SU-DHL-6 (cell line): ENCODE results near the gene SCFD2.

Experiments
- H2AFZ ChIP-seq: fragments of 200-600 bp; sonication (generic); 2 replicates; pipeline ENCODE4 v1.6.1; 2014; ENCODE audit warnings: low read depth, mild to moderate bottlenecking, moderate library complexity, mixed read lengths, antibody characterized with exemption, low read length; ENCODE audit not compliant: severe bottlenecking
- H3F3A ChIP-seq: fragments of 200-600 bp; shearing (Covaris generic); 2 replicates; pipeline ENCODE4 v1.6.0; 2016; ENCODE audit warnings: antibody characterized with exemption, mild to moderate bottlenecking; ENCODE audit not compliant: insufficient read depth
- H3K27ac ChIP-seq: fragments of 200-600 bp; sonication (generic); 2 replicates; pipeline ENCODE4 v1.5.1; 2016; ENCODE audit warnings: low read depth, mild to moderate bottlenecking, low read length, moderate library complexity, mixed read lengths
- H3K27me3 ChIP-seq: fragments of 200-600 bp; sonication (generic), shearing (Covaris generic); 2 replicates; pipeline ENCODE4 v1.6.0; 2014; ENCODE audit warnings: mild to moderate bottlenecking, low read length
- H3K36me3 ChIP-seq: fragments of 200-600 bp; sonication (generic); 2 replicates; pipeline ENCODE4 v1.6.1; 2014; ENCODE audit warnings: mild to moderate bottlenecking, low read length, mixed read lengths
- H3K4me2 ChIP-seq: fragments of 300-600, 200-600 bp; shearing (Covaris generic), sonication (generic); 2 replicates; pipeline ENCODE4 v1.6.0; 2014; ENCODE audit warnings: low read length, low read depth, mild to moderate bottlenecking; ENCODE audit not compliant: poor library complexity, severe bottlenecking
- H3K4me3 ChIP-seq: fragments of 200-600 bp; sonication (generic); 2 replicates; pipeline ENCODE4 v1.5.1; 2014; ENCODE audit warnings: antibody characterized with exemption, low read length, mild to moderate bottlenecking, mixed read lengths; ENCODE audit not compliant: insufficient read depth, poor library complexity, severe bottlenecking
- H3K79me2 ChIP-seq: fragments of 200-600 bp; sonication (generic); 2 replicates; pipeline ENCODE4 v1.6.1; 2014; ENCODE audit warnings: mild to moderate bottlenecking, low read length, moderate library complexity; ENCODE audit not compliant: insufficient read depth
- H3K9ac ChIP-seq: fragments of 200-600 bp; sonication (generic); 2 replicates; pipeline ENCODE4 v1.7.0; 2014; ENCODE audit warnings: mild to moderate bottlenecking, low read length
- H3K9me2 ChIP-seq: fragments of 200-600 bp; sonication (generic); replicated peaks from 2 replicates; pipeline ENCODE4 v1.6.1; 2014; ENCODE audit warnings: low read length; ENCODE audit not compliant: insufficient read depth
- H3K9me3 ChIP-seq: fragments of 200-600 bp; sonication (generic); 2 replicates; pipeline ENCODE4 v1.6.1; 2014; ENCODE audit warnings: low read length, mixed read lengths; ENCODE audit not compliant: insufficient read depth
- H4K20me1 ChIP-seq: fragments of 200-600 bp; sonication (generic); 2 replicates; pipeline ENCODE4 v1.6.1; 2014; ENCODE audit warnings: low read depth, mild to moderate bottlenecking, antibody characterized with exemption, low read length, moderate library complexity, mixed read lengths
- EZH2phosphoT487 ChIP-seq: fragments of 200-600 bp; sonication (generic), shearing (Covaris generic); conservative IDR thresholded peaks from 2 replicates; pipeline ENCODE4 v1.6.1; 2018; ENCODE audit warnings: mild to moderate bottlenecking, antibody characterized with exemption, low read length, moderate library complexity, mixed read lengths
- TF ChIP-seq, protein P1 (sequence below): fragments of 200-600 bp; sonication (generic); IDR thresholded peaks from one replicate; pipeline ENCODE4 v1.5.1; 2017; ENCODE audit warnings: antibody characterized with exemption, mild to moderate bottlenecking, low read length, moderate library complexity; ENCODE audit not compliant: insufficient read depth, poor library complexity, severe bottlenecking

SCFD2 gene

DNA sequence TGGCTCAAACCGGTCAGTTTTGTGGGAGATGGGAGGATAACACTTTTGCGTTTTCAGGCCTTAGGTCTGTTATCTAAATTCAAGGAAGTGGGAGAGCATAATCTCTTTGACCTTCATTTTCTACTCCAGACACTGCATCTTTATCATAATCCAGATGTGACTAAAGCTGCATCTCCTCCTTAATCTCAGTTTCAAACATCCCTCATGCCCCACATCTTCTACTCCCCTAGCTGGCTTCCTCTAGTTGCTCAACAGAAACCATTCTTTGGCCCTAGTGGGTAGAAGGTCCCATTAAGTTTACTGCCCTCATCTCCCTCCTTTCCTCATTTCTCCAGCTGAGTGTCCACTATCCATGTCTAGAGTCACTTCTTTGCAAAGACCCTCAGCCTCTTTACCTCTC, 522.5 kb downstream of the SCFD2 start:
- Histone ChIP-seq H3K27me3 (no peaks in the 10 kb centered on the region), H4K20me1 (no peaks in the 10 kb centered on the region), H3K4me2 (no peak overlapping the region), H3K79me2 (no peaks in the 10 kb centered on the region), H2AFZ (no peak overlapping the region), H3K36me3 (no peaks in the 10 kb centered on the region), H3K9ac (no peak overlapping the region), H3K9me2 (no peaks in the 10 kb centered on the region), H3F3A (no peaks in the 10 kb centered on the region), H3K27ac (no peak overlapping the region), H3K4me3 (no peak overlapping the region), H3K9me3 (no peaks in the 10 kb centered on the region)
- TF ChIP-seq, protein P1, sequence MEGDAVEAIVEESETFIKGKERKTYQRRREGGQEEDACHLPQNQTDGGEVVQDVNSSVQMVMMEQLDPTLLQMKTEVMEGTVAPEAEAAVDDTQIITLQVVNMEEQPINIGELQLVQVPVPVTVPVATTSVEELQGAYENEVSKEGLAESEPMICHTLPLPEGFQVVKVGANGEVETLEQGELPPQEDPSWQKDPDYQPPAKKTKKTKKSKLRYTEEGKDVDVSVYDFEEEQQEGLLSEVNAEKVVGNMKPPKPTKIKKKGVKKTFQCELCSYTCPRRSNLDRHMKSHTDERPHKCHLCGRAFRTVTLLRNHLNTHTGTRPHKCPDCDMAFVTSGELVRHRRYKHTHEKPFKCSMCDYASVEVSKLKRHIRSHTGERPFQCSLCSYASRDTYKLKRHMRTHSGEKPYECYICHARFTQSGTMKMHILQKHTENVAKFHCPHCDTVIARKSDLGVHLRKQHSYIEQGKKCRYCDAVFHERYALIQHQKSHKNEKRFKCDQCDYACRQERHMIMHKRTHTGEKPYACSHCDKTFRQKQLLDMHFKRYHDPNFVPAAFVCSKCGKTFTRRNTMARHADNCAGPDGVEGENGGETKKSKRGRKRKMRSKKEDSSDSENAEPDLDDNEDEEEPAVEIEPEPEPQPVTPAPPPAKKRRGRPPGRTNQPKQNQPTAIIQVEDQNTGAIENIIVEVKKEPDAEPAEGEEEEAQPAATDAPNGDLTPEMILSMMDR = no peak
- TF ChIP-seq EZH2phosphoT487 = no peak

DNA sequence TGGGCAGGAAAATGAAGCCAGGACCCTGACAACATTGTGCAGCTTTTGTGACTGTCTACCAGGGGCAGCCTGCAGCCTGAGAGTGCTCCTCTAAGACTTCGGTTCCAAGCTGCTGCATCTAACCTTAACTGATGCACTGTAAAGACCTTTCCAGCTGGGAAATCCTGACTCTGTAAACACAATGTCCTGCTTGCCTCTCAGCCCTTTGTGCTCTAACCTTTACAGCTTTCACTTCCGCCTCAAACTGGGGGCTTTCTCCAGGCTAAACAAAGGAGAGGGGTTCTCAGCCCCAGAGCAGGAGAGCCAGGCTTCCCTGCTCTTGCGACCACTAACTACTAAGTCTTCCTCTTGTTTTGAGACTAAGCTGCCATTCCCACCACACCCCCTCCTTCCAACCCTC, 523.1 kb downstream of the SCFD2 start:
- Histone ChIP-seq H4K20me1 (no peaks in the 10 kb centered on the region), H3K27ac (no peak overlapping the region), H3F3A (no peaks in the 10 kb centered on the region), H3K9me2 (no peaks in the 10 kb centered on the region), H3K79me2 (no peaks in the 10 kb centered on the region), H3K9me3 (no peaks in the 10 kb centered on the region), H3K4me3 (no peak overlapping the region), H3K27me3 (no peaks in the 10 kb centered on the region), H2AFZ (no peak overlapping the region), H3K36me3 (no peaks in the 10 kb centered on the region), H3K9ac (no peak overlapping the region), H3K4me2 (no peak overlapping the region)
- no peak for TF ChIP-seq EZH2phosphoT487
- TF ChIP-seq, protein P1 = no peak

GRCh38 chr4:52841682-52842456, 524.0 kb downstream of the SCFD2 start:
- H2AFZ ChIP-seq = no peak overlapping the region
- H3K36me3 ChIP-seq = no peaks in the 10 kb centered on the region
- no peak overlapping the region for H3K27ac ChIP-seq
- H3K27me3 ChIP-seq = no peaks in the 10 kb centered on the region
- TF ChIP-seq EZH2phosphoT487 = no peak
- TF ChIP-seq, protein P1 = no peak
- H3K9ac ChIP-seq = no peak overlapping the region
- H3F3A ChIP-seq = no peaks in the 10 kb centered on the region
- no peaks in the 10 kb centered on the region for H3K9me3 ChIP-seq
- H3K9me2 ChIP-seq = no peaks in the 10 kb centered on the region
- no peaks in the 10 kb centered on the region for H4K20me1 ChIP-seq
- H3K4me2 ChIP-seq = no peak overlapping the region
- no peak overlapping the region for H3K4me3 ChIP-seq
- no peaks in the 10 kb centered on the region for H3K79me2 ChIP-seq
